ENCODE data around the gene ADGRG2.

Gene ADGRG2

DNA sequence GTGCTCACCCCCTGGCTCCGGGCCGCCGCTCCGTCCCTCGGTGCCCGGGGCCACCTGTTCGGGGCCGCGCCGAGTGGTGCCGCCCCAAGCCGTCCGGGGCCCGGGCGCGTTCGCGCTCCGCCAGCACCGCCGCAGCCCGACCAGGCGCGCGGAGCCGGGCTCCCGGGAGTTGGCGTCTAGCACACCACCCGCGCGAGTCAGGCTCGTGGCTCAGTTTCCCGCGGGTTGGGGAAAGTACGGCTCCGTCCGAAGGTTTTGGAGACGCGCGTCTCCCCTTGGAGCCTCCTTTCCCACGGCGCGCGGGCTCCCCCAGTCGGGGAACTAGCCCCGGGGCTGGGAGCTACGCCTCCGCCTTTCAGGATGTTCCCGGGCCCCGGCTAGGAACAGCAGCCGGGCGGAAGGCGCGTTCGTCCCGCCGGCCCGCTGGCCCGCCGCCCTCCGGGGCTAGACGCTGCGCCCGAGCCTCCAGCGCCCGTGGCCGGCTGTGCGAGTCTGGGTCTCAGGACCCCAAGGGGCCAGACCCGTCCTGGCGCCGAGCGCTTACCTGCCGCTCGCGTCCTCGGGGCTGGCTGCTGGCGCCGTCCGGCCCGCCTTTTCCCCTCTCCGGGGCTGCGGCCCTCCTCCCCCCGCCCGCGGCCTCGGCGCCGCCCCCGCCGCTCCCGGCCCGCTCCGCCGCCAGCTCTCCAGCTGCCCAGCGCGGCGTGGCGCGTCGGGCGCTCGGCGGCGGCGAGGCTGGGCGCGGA, at the start of gene ADGRG2:
Gene ADGRG2, minus strand, starts transcription at position 571 of the 743 bp plus-strand sequence. CDS start 53,634 bp downstream, outside the sequence.
- H3K9ac ChIP-seq = no peak within 1 kb of the TSS

DNA sequence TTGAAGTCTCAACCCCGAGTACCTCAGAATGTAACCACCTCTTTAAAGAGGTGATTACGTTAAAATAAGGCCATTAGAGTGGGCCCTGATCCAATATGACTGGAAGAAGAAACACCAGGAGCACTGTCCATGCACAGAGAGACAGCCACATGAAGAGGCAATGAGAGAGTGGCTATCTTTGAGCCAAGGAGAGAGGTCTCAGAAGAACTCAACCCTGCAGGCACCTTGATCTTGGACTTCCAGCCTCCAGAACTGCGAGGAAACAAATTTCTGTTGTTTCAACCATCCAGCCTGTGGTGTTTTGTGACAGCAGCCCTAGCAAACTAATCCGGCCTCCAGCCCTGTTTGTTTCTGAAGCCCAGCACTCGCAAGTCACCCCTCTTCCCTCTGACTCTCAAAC, 46.3 kb upstream of the ADGRG2 start:
- H3K9me3 ChIP-seq (replicated peaks in 1 of 11) = peaks cover 0 to 7% (median 5%) of the 10 kb centered on the region in 11 experiments; a peak in 7 of 22 replicates
- no peak overlapping the region for H3K27ac ChIP-seq
- no peaks in the 10 kb centered on the region for H3K36me3 ChIP-seq
- H3K27me3 ChIP-seq = peaks cover 18 to 76% (median 57%) of the 10 kb centered on the region in 11 experiments; a peak in 20 of 22 replicates
- H3K4me2 ChIP-seq = peak overlapping the region in 2 of 11 experiments; percentile 10 to 16; a peak in 1 of 22 replicates
- peaks cover 0 to 18% (median 0%) of the 10 kb centered on the region in 10 experiments; a peak in 4 of 20 replicates for H3K4me1 ChIP-seq
- no peak overlapping the region for H3K9ac ChIP-seq
- no peaks in the 10 kb centered on the region for H4K20me1 ChIP-seq
- TF ChIP-seq Cebpa-rat (IDR thresholded peaks at IDR 0.05) = no peak
- H3K4me3 ChIP-seq = no peak overlapping the region

More for the DNA sequence above, at the start of gene ADGRG2:
- Histone ChIP-seq H3K27ac (no peak within 1 kb of the TSS), H3K4me3 (no peak within 1 kb of the TSS), H3K4me1 (peaks cover 0 to 2% (median under 1%) of the 10 kb centered on the region in 10 experiments; a peak in 7 of 20 replicates), H4K20me1 (0 out of 22 replicates have a peak, but pooled peaks cover 0 to 4% (median 0%) of the 10 kb centered on the region in 11 experiments), H3K9me3 (replicated peaks in 1 of 11) (peaks cover 5 to 20% (median 15%) of the 10 kb centered on the region in 11 experiments; a peak in 20 of 22 replicates), H3K4me2 (no peak within 1 kb of the TSS), H3K27me3 (peaks cover 55 to 97% (median 84%) of the 10 kb centered on the region in 11 experiments), H3K36me3 (no peaks in the 10 kb centered on the region)
- TF ChIP-seq Cebpa-rat (IDR thresholded peaks at IDR 0.05) = no peak

DNA sequence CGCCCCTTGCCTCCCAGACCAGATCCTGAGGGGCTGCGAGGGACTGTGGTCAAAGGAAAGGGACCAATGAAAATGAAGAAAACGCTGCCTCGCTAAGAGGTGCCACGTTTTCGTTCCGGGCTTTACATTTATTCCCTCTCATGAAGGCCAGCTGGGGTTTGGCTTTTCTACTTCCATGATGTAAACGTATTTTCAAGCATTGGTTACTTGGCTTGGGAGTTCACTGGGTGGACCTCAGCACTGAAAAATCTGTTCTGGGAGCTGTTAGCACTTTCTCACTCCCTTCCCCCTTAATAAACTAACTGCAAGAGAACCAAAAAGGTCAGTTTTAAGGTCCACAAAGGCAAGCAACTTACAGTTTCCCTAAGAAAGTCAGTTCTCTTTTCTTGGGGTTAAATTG, 40.6 kb upstream of the ADGRG2 start:
- Histone ChIP-seq H3K27ac (no peak overlapping the region), H4K20me1 (no peaks in the 10 kb centered on the region), H3K9ac (no peak overlapping the region), H3K36me3 (no peaks in the 10 kb centered on the region), H3K4me2 (no peak overlapping the region), H3K4me3 (no peak overlapping the region), H3K27me3 (peaks cover 17 to 77% (median 66%) of the 10 kb centered on the region in 11 experiments; a peak in 19 of 22 replicates), H3K9me3 (replicated peaks in 1 of 11) (no peaks in the 10 kb centered on the region), H3K4me1 (no peaks in the 10 kb centered on the region)
- no peak for TF ChIP-seq Cebpa-rat (IDR thresholded peaks at IDR 0.05)

GRCh38 chrX:19156186-19156585, 33.9 kb upstream of the ADGRG2 start:
- Histone ChIP-seq H3K4me1 (no peaks in the 10 kb centered on the region), H3K27me3 (peaks cover 5 to 81% (median 74%) of the 10 kb centered on the region in 11 experiments; a peak in 20 of 22 replicates), H4K20me1 (no peaks in the 10 kb centered on the region), H3K27ac (no peak overlapping the region), H3K9me3 (replicated peaks in 1 of 11) (peaks cover 0 to 9% (median 0%) of the 10 kb centered on the region in 11 experiments; a peak in 2 of 22 replicates), H3K4me2 (no peak overlapping the region), H3K4me3 (no peak overlapping the region), H3K9ac (no peak overlapping the region), H3K36me3 (no peaks in the 10 kb centered on the region)
- TF ChIP-seq Cebpa-rat (IDR thresholded peaks at IDR 0.05) = no peak

GRCh38 chrX:19152762-19153161, 30.5 kb upstream of the ADGRG2 start:
- Histone ChIP-seq H3K9ac (no peak overlapping the region), H3K9me3 (replicated peaks in 1 of 11) (peaks cover 0 to 12% (median 6%) of the 10 kb centered on the region in 11 experiments; a peak in 7 of 22 replicates), H3K4me2 (no peak overlapping the region), H3K36me3 (no peaks in the 10 kb centered on the region), H4K20me1 (no peaks in the 10 kb centered on the region), H3K4me3 (no peak overlapping the region), H3K27ac (no peak overlapping the region), H3K4me1 (no peaks in the 10 kb centered on the region), H3K27me3 (peaks cover 15 to 69% (median 60%) of the 10 kb centered on the region in 11 experiments; a peak in 20 of 22 replicates)
- TF ChIP-seq Cebpa-rat (IDR thresholded peaks at IDR 0.05) = no peak

GRCh38 chrX:19137067-19137466, 14.8 kb upstream of the ADGRG2 start:
- H4K20me1 ChIP-seq = no peaks in the 10 kb centered on the region
- no peak for TF ChIP-seq Cebpa-rat (IDR thresholded peaks at IDR 0.05)
- no peak overlapping the region for H3K27ac ChIP-seq

DNA sequence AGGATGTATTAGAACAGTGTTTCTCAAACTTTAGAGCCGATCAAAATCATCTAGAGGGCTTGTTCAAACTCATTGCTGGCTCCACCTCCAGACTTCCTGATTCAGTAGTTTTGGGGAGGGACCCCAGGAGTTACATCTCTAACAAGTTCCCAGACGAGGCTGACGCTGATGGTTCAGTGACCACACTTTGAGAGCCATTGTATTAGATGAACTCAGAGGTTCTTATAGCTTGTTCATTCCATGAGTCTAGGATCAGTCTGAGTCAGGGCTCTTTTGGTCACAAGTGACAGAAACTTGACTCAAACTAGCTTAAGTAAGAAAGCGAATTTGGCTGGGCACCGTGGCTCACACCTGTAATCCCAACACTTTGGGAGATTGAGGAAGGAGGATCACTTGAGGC, 11.5 kb upstream of the ADGRG2 start:
- H3K4me2 ChIP-seq = no peak overlapping the region

More at GRCh38 chrX:19137067-19137466, 14.8 kb upstream of the ADGRG2 start:
- Histone ChIP-seq H3K4me3 (no peak overlapping the region), H3K36me3 (no peaks in the 10 kb centered on the region), H3K27me3 (peaks cover 10 to 81% (median 70%) of the 10 kb centered on the region in 11 experiments), H3K9me3 (replicated peaks in 1 of 11) (no peaks in the 10 kb centered on the region), H3K9ac (no peak overlapping the region), H3K4me2 (no peak overlapping the region), H3K4me1 (no peaks in the 10 kb centered on the region)

DNA sequence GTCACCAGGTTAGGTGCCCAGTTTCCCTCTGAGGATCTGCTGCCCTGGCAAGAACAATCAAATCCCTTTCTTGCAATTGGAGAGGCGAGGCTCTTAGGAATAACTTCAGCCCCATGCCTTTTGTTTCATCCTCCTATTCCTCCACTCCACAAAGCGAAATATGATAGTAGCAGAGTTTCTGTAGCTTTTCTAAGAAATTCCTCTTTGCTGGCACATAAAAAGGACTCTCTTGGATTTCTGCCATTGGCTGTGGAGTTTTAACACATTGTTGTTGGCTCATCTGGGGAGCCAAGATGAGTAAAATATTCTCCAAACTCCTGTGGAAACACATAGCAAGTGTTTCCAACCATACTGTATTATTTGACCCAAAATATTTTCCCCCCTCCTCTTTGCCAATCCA, 11.0 kb upstream of the ADGRG2 start:
- Histone ChIP-seq H4K20me1 (no peaks in the 10 kb centered on the region), H3K4me1 (peaks cover 0 to 7% (median 2%) of the 10 kb centered on the region in 10 experiments; a peak in 15 of 20 replicates), H3K4me3 (no peak overlapping the region), H3K4me2 (no peak overlapping the region), H3K36me3 (no peaks in the 10 kb centered on the region), H3K27me3 (peaks cover 0 to 56% (median 40%) of the 10 kb centered on the region in 11 experiments; a peak in 20 of 22 replicates), H3K9ac (no peak overlapping the region), H3K27ac (no peak overlapping the region), H3K9me3 (replicated peaks in 1 of 11) (0 out of 22 replicates have a peak, but pooled peaks cover 0 to 8% (median 0%) of the 10 kb centered on the region in 11 experiments)
- no peak for TF ChIP-seq Cebpa-rat (IDR thresholded peaks at IDR 0.05)

More for the DNA sequence above, 11.5 kb upstream of the ADGRG2 start:
- Histone ChIP-seq H3K36me3 (no peaks in the 10 kb centered on the region), H4K20me1 (no peaks in the 10 kb centered on the region), H3K27ac (no peak overlapping the region), H3K27me3 (peaks cover 0 to 57% (median 43%) of the 10 kb centered on the region in 11 experiments; a peak in 20 of 22 replicates), H3K9me3 (replicated peaks in 1 of 11) (0 out of 22 replicates have a peak, but pooled peaks cover 0 to 8% (median 0%) of the 10 kb centered on the region in 11 experiments), H3K4me3 (no peak overlapping the region), H3K4me1 (peaks cover 0 to 2% (median 0%) of the 10 kb centered on the region in 10 experiments; a peak in 1 of 20 replicates), H3K9ac (no peak overlapping the region)
- TF ChIP-seq Cebpa-rat (IDR thresholded peaks at IDR 0.05) = no peak

GRCh38 chrX:19130628-19131027, 8.4 kb upstream of the ADGRG2 start:
- Histone ChIP-seq H3K27ac (no peak overlapping the region), H4K20me1 (no peaks in the 10 kb centered on the region), H3K4me1 (peaks cover 10 to 20% (median 14%) of the 10 kb centered on the region in 10 experiments; a peak in 18 of 20 replicates), H3K4me2 (no peak overlapping the region), H3K4me3 (no peak overlapping the region), H3K9ac (no peak overlapping the region), H3K36me3 (no peaks in the 10 kb centered on the region), H3K9me3 (replicated peaks in 1 of 11) (0 out of 22 replicates have a peak, but pooled peaks cover 0 to 8% (median 0%) of the 10 kb centered on the region in 11 experiments), H3K27me3 (peaks cover 5 to 62% (median 37%) of the 10 kb centered on the region in 11 experiments; a peak in 19 of 22 replicates)
- no peak for TF ChIP-seq Cebpa-rat (IDR thresholded peaks at IDR 0.05)
